Esophagus squamous epithelium (tissue), 4 donors: ENCODE results near the gene TSPAN14.

ENCODE experiments used
- POLR2A ChIP-seq, 4 donors: fragments of 450-650 bp; IDR thresholded peaks; one replicate each; pipeline ENCODE4 v1.6.1; 2017; ENCODE audit warnings: antibody characterized with exemption in 4 of 4, mild to moderate bottlenecking in 4 of 4, moderate library complexity in 3 of 4
- TF ChIP-seq, protein P1 (sequence below), 6 experiments: fragments of 450-650 bp in 4 of 6; fragments of 200-600 bp in 2 of 6; sonication (generic) in 2 of 6; IDR thresholded peaks; one replicate each; pipeline ENCODE4 v1.5.1; 2016 to 2019; ENCODE audit warnings: antibody characterized with exemption in 6 of 6, mild to moderate bottlenecking in 4 of 6, moderate library complexity in 4 of 6

- TF ChIP-seq, protein P1, sequence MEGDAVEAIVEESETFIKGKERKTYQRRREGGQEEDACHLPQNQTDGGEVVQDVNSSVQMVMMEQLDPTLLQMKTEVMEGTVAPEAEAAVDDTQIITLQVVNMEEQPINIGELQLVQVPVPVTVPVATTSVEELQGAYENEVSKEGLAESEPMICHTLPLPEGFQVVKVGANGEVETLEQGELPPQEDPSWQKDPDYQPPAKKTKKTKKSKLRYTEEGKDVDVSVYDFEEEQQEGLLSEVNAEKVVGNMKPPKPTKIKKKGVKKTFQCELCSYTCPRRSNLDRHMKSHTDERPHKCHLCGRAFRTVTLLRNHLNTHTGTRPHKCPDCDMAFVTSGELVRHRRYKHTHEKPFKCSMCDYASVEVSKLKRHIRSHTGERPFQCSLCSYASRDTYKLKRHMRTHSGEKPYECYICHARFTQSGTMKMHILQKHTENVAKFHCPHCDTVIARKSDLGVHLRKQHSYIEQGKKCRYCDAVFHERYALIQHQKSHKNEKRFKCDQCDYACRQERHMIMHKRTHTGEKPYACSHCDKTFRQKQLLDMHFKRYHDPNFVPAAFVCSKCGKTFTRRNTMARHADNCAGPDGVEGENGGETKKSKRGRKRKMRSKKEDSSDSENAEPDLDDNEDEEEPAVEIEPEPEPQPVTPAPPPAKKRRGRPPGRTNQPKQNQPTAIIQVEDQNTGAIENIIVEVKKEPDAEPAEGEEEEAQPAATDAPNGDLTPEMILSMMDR (IDR thresholded peaks at IDR 0.05) = no peak
- no peak for TF ChIP-seq POLR2A (IDR thresholded peaks at IDR 0.05)
These were observed 39.8 kb upstream of the TSPAN14 start for GRCh38 chr10:80414142-80414895.
